Measurements from ENCODE around the gene SYT15. TPM values are rescaled to one million over a fixed set of nuclear protein-coding genes. Genes with fewer than 3 reads are reported as not detected.
"Not testable (repeated sequence)": the region's sequence is repeated elsewhere in the genome, so short reads cannot be mapped to it uniquely, and the experiment has no call there.

Gene SYT15
- total RNA-seq, 1 donor from 2014 or later = 3.2 TPM

GRCh38 chr10:46623899-46624654 is 45.1 kb downstream of the SYT15 start:
- intact Hi-C loops (cut with DNase I); DNase-seq (ENCODE audit: missing footprints); ATAC-seq: not testable (repeated sequence)

- DNase-seq (ENCODE audit: missing footprints); intact Hi-C loops (cut with DNase I); ATAC-seq: not testable (repeated sequence)
Measured at GRCh38 chr10:46629805-46630204, 50.9 kb downstream of the SYT15 start.

- ATAC-seq; DNase-seq (ENCODE audit: missing footprints); intact Hi-C loops (cut with DNase I): not testable (repeated sequence)
Measured at GRCh38 chr10:46630816-46631215, 51.9 kb downstream of the SYT15 start.

- ATAC-seq; intact Hi-C loops (cut with DNase I); DNase-seq (ENCODE audit: missing footprints): not testable (repeated sequence)
Measured at GRCh38 chr10:46631683-46632082, 52.8 kb downstream of the SYT15 start.

- intact Hi-C loops (cut with DNase I); DNase-seq (ENCODE audit: missing footprints); ATAC-seq: not testable (repeated sequence)
Measured at GRCh38 chr10:46634698-46635097, 55.8 kb downstream of the SYT15 start.

- DNase-seq (ENCODE audit: missing footprints); intact Hi-C loops (cut with DNase I): not testable (repeated sequence)
- ATAC-seq = peak; percentile 95
Measured at GRCh38 chr10:46635364-46635959, 56.5 kb downstream of the SYT15 start.

- DNase-seq (ENCODE audit: missing footprints); ATAC-seq; intact Hi-C loops (cut with DNase I): not testable (repeated sequence)
Measured at GRCh38 chr10:46640005-46640404, 61.1 kb downstream of the SYT15 start.

Other genes starting within 250 kb of the SYT15 start
- gene ANXA8L1, start 203.4 kb upstream of the SYT15 start, total RNA-seq = 0.68 TPM
- not detected for gene NPY4R, start 113.2 kb upstream of the SYT15 start, total RNA-seq
- not detected for gene GPRIN2, start 22.5 kb upstream of the SYT15 start, total RNA-seq